ENCODE data around the gene AGR3.
"Not testable (repeated sequence)": the region's sequence is repeated elsewhere in the genome, so short reads cannot be mapped to it uniquely, and the experiment has no call there.

AGR3 gene

DNA sequence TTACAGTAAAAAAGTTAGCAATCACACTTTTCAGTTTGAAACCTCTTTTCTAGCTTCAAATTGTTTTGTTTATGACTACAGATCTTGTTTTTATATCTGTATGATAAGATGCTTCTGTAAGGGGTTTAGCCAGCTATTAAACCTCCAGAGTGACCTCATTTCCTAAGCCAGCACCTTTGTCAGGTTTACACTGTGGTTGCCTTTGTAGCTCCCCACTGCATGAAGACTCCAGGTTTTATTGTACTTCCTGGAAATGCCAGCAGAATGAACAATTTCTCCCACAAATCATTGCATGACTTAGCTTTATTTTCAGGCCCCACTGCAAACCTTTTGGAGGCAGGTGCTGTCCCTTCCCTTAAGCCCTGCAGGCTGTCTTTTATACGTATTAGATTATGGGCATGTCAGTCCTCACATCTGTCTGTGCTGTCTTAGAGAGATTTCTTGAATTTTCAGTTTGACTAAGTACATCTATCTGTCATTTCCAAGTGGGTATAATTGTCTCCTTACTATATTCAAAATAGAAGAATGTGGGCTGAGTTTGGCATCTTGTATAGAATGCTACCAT, 8.2 kb upstream of the AGR3 start:
- DNase-seq: no peak

DNA sequence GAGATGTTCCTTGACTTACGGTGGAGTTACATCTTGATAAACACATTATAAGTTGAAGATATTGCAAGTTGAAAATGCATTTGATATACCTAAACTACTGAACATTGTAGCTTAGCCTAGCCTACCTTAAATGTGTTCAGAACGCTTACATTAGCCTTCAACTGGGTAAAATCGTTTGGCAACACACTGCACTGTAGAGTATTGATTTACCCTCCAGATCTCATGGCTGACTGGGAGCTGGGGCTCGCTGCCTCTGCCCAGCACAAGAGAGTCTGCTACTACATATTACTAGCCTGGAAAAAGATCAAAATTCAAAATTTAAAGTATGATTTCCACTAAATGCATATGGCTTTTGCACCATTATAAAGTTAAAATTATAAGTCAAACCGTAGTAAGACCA, 7.5 kb upstream of the AGR3 start:
- DNase-seq: no peak

DNA sequence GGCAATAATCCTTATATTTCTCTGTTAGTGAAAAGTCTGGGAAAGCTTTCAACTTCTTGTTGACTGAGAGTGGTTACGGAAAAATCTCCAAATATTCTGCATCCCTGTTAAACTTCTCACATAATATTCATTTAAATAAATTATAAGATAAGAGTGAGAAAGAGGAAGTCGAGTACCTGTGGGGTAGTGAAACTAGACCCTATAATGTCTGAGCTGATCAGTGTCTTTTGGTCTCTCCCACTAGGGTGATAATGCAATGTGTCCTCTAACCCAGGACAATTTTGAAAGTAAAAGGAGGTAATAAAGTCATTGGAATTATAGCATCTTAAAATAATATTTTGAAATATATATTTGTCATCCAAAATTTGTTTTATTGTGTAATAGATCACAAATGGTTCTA, 2.1 kb upstream of the AGR3 start:
- DNase-seq: no peak

DNA sequence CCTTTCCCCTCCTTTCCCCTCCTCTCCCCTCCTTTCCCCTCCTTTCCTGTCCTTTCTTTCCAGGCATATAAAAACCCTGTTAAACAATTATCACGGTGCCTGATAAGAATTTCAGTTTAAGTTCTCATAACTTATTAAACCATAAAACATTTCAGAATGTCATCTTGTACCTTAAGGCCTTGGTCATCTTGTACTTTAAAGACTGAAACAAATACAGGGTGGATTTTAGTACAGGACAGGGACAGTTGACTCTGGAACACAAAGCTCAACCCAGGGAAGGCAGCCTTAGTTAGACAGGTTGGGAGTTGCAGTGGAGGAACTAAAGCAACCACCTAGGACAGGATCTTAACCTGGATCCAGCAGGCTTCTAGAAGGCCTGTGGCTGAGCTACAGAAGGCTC, 1.2 kb downstream of the AGR3 start:
- no peak for DNase-seq

DNA sequence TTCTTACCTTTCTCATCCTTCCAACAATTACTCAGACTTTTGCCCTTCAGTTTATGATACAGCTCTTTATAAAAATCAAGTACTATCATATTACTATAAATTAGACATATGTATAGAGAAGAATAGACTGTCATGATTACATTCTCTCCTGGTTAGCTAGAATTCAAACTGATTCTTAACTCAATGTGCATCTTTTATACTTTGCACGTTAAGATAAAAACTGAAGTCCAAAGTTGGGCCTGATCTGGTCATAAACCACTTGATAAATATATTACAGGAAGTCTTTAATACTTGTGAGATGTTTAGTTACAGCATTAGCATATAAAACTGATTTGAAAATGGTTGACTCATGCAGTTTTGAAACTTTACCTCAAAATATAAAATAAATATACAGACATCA, 2.6 kb downstream of the AGR3 start:
- no peak for DNase-seq

DNA sequence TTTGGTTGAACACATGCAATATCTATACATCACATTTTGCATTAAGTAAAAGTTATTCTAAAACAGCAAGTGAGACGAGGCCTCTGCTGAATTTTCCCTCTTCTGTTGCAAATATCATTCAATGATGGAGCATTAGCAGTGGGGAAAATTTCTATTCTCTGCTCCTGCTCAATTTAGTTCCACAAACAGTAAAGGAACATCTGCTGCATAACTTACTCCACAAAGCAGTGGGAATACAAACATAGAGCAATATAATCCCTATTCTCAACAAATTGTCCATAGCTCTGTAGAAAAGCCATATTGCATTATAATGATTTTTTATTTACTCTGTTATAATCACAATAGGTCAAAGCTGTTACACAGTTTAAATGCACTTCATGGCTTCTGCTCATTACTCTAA, 5.9 kb downstream of the AGR3 start:
- DNase-seq: no peak

DNA sequence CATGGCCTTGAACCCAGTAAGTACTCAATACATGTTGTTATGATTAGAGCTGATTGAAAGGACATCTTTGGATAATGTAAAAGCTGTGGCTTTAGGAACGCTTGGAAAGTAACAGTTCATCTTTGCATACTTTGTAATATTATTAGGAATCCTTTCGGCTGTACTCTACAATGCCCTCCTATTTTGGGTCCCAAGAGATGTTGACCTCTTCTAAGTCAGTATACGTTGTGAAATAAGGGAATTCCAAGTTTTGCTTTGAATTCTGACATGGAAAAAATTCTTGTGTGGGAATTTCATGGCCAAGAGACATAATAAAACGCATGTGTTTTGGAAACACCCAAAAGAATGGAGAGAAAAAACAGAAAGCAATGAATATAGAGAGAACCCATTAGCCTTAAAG, 7.7 kb downstream of the AGR3 start:
- DNase-seq: no peak

DNA sequence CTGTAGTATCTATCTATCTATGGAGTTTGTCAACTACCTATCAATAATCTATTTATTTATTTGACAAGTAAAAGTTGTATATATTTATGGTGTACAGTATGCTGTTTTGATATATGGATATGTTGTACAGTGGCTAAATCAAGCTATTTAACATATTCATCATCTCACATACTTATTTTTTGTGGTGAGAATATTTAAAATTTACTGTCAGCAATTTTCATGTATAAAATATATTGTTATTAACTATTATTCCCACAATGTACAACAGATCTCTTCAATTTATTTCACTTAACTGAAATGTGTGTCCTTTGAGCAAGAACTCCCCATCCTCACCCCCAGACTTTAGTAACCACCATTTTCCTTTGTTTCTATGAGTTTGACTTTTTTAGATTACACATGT, 14.5 kb downstream of the AGR3 start:
- no peak for DNase-seq

DNA sequence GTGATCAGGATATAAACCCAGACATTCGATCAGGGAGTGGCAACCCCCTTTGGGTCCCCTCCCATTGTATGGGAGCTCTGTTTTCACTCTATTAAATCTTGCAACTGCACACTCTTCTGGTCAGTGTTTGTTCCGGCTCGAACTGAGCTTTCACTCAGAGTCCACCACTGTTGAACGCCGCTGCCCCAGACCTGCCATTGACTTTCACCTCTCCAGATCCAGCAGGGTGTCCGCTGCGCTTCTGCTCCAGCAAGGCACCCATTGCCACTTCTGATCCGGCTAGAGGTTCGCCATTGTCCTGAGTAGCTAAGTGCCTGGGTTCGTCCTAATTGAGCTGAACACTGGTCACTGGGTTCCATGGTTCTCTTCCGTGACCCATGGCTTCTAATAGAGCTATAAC, 28.6 kb downstream of the AGR3 start:
- not testable (repeated sequence) for DNase-seq

DNA sequence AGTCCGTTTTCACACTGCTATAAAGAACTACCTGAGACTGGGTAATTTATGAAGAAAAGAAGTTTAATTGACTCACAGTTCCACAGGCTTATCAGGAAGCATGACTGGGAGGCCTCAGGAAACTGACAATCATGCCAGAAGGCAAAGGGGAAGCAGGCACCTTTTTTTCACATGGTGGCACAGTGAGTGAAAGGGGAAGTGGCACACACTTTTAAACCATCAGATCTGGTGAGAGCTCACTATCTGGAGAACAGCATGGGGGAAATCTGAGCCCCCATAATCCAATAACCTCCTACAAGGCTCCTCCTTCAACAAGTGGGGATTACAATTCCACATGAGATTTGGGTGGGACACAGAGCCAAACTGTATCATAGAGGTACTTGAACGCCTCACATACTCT, 30.0 kb downstream of the AGR3 start:
- DNase-seq: no peak

DNA sequence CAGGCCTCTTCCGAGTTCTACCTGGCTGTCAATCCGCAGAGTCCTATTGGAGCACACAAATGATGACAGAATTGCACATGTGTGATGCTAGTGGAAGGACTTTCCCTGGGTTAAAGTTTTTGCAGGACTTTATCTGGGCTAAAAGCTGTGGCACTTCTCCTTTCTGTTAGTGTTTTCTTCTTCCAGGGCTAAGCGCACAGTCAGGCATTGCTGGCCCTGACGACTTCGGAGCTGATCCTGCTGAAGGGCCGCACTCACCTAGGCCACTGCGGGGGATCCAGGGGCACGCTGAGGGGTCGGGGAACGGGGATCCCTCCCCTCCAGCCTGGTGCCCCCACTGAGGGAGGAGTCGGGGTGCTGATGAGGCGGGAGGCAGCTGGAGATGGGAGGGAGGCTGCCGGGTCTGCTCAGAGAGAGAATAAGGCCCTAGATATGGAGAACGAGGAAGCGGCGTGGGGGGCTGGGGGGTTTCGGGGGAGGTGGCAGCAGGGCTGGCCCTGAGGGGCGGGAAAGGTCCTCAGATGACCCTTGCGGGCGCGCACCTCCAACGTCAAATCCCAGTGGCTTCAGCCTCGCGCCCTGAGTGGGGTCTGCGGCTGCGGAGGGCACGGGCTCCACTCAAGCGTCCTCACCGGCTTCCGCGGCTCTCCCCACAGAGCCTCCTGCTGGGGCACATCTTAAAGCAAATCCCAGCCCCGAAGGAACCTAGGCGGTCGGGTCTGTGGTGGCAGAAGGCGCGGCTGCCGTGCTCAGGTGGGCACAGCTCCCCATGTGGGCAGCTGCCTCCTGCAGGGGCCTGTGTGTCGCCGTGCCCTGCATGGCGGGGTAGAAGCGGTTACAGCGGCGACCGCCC, 30.9 kb downstream of the AGR3 start:
- no peak for DNase-seq

DNA sequence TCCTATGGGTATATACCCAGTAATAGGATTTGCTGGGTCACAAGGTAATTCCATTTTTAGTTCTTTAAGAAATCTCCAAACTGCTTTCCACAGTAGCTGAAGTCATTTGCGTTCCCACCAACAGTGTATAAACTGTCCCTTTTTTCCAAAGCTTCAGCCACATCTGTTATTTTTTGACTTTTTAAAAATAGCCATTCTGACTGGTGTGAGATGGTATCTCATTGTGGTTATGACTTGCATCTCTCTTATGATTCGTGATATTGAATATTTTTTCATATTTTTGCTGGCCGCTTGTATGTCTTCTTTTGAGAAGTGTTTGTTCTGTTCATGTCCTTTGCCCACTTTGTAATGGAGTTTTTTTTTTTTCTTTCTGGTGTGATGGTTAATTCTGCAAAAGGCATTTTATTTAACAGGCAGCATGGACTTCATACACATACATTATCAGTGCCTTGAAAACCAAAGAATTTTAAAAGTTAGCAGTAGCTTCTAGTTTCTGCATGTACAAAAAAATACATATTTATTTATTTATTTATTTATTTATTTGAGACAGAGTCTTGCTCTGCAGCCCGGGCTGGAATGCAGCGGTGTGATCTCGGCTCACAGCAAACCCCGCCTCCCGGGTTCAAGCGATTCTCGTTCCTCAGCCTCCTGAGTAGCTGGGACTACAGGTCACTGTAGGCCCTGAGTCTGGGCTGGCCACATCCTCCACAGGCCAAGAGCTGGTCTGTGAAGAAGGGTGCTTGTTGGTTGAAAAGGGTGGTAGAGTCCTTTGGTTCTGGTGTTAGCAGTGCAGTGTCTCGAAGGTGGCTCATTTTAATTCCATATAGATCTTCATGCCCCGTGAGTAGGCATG, 32.3 kb downstream of the AGR3 start:
- DNase-seq: no peak

DNA sequence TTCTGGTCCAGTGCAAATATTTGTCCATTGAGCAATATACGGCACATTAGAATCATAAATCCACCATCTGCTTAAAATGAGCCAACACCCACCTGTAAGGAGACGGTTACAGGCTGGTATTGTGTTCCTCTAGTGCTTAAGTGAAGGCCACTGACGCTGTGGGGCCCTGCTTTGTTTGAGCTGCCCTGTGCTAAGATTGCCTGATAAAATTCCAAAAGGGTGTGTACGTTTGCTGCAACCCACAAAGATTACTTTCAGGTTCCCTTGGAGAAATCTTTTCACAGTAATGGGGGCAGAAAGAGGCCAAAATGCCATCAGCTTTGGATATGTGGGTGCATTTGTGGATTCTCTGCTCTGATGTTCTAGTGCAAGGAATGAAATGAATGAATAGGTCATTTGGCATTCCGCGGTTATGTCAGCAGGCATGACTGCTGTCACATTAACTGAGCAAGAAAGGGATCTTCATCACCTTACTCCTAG, 34.4 kb downstream of the AGR3 start:
- DNase-seq: peak; percentile 38

DNA sequence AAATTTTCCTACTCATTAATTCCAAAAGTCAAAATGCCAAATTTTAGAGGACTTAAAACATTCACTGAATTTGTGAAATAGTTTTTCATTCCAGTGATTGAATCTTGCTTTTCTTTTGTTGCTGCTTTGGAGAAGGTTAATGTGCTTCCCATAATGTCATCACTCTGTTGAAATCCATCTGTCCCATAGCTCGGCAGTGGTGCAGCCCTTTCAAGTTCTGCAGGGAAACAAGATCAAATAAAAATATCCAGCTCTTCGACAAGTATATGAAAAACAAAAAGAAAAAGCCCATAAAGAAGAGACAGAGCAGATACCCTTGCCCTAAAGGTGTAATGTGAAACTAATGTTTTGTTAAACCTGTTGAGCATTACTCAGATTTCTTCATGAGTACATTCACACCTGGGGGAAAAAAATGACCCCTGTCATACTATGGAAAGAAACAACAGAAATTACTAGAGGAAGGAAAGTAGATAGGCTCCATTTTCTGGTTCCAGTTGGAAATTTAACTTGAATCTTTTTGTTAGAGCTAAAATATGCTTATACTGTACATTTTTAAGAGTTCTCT, 35.1 kb downstream of the AGR3 start:
- DNase-seq: no peak

DNA sequence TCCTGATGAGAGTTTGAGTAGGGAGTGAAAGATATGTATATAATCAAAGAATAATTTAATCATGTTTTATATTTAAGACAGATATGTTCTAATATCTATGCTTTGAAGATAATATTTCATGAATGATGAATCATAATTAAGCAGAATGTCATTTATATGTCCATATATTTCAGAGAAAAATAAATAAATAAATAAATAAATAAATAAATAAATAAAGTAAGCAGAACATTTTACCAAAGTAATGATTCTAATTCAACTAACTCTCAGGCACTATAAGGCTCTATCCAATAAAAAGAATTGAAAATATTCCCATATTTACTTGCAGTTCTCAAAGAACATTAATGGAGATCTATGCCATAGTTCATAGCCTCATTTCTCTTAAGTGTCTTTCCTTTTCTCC, 36.0 kb downstream of the AGR3 start:
- DNase-seq: no peak

DNA sequence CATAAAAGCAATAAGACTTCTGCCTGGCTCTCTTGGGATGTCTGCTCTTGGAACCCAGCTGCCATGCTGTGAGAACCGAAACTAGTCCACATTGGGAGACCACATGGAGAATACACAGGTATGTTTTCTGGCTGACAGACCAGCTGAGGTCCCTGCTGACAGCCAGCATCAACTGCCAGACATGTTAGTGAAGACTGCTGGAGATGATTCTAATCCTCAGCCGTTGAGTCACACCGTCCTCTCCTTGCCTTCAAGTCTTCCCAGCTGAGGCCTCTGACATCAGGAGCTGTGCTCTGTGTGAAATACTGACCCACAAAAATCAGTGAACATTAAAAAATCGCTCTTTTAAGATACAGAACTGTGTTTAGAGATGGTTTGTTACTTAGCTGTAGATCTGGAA, 40.1 kb downstream of the AGR3 start:
- no peak for DNase-seq

DNA sequence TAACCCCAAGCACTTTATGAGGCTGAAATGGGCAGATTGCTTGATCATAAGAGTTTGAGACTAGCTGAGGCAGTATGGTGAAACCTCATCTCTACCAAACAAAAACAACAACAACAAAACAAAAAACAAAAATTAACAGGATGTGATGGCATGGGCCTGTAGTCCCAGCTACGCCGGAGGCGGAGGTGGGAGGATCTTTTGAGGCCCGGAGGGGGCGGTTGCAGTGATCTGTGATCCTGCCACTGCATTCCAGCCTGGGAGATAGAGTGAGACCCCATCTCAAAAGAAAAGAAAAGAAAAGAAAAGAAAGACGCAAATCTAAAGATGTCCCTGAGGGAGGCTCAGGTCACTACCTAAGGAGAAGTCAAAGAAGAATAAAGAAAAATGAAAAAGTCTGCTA, 41.7 kb downstream of the AGR3 start:
- no peak for DNase-seq

DNA sequence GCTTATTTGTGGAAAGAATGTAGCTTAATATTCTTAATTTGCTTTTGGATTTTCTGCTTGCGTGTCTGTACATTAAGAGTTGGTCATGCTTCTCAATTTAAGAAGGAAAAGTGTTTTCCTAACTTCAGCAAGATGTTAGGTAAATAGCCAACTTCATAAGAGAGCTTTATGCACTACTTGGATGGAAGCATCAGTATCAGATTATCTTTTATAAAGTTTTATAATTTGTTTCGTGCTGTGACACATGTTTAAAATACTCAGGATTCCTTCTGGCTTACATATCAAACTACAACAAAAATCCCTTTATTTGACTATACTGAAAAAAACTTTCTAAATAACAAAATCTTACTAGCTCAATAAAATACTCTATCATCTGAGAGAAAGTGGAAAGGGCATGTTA, 42.1 kb downstream of the AGR3 start:
- no peak for DNase-seq

DNA sequence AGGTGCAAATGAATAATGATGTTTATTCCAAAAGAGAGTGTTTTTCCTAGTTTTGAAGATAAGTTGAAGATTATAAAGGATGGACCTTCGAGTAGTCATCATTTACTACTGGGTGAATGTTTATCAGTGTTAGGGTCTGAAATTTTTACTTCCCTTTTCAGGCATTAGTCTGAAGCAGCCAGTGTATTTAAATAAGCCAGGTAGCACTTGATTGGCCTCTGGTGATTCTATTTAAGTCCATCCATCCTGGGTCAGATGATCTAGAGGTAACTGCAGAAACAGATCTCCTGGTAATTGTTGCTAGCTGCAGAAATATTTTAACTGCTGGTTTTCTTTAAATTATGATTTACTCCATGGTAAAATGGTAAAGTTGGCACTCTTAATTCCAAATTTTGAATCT, 42.9 kb downstream of the AGR3 start:
- DNase-seq: no peak

DNA sequence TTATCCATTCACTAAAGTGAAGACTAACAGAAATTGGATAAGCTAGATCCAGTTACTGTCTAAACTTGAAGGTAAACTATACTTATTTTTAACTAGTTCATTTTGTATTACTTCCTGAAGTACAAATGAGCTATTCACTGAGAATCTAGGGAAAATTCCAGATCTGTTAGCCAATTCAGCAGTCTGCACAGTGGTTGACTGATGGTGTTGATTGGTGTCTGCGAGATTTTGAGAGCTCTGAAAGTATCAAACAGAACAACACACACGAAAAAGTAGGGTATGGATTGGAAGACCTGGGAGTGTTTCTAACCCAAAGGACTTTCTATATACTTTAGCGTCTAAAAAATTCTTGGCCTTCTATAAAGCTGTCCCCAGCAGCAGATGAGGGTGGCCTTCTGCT, 43.4 kb downstream of the AGR3 start:
- DNase-seq: no peak

DNA sequence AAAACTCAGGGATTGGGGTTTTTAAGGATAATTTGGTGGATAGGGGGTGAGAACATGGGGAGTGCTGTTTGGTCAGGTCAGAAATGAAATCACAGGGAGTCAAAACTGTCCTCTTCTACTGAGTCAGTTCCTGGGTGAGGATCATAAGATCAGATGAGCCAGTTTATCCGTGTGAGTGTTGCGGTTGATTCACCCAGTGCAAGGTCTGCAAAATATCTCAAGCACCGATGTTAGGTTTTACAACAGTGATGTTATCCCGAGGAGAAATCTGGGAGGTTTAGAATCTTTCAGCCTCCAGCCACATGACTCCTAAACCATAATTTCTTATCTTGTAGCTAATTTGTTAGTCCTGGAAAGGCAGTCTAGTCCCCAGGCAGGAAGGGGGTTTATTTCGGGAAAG, 45.3 kb downstream of the AGR3 start:
- no peak for DNase-seq

DNA sequence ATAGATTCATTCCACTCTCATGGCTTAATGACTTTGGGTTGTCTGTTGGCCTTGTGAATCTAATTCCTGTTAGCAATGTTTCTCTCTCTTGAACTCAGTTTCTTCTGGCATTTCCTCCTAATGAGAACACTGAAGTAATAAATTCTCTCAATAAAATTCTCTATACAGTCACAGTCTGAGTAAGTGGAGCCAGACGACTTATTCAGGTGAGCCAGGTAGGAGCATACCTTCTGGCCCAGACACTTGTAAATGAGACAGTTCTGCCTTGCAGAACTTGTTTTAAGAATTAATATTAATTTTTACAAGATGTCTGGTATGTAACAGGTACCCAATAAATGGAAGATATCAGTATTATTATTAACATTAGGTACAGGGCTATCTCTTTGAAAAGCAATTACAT, 48.4 kb downstream of the AGR3 start:
- no peak for DNase-seq

DNA sequence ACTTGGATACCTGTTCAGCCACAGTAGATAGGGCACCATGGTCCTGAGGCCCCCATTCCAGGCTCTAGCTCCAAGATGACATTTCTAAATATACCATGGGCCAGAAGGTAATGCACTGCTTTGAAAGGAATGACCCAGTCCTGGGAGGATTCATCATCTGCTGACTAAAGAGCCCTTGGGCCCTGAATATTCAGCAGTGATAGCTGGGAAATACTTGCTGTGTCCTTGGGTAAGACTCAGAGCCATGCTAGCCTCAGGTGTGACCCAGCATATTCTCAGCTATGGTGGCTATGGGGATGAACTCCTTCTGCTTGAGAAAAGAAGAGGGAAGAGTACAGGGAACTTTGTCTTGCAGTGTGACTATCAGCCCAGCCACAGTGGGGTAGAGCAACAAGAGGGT, 55.7 kb downstream of the AGR3 start:
- no peak for DNase-seq

DNA sequence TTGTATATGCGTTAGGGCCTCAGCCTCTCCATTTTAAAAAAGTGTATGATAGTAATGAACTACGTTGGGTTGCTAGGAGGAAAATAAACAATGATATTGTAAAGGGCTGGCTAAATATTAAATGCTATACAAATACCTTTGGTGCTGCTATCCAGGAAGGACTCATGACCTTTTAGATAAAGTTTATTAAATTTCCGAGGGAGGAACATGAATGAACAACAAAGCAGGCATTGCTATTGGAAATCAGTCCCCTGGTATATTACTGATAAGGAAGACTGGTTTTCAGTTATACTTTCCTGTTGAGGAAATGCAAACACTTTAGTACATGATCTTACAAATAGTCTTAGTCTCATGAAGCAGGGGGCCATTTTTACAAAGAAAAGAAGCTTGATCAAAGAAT, 59.8 kb downstream of the AGR3 start:
- no peak for DNase-seq
